Measurements from ENCODE around the gene MTUS2.
A peak's percentile ranks its signal among the peaks of the same experiment; 100 is the strongest.
"Not testable (repeated sequence)": the region's sequence is repeated elsewhere in the genome, so short reads cannot be mapped to it uniquely, and the experiment has no call there.

Gene MTUS2

GRCh38 chr13:29339386-29340272 is 519.5 kb downstream of the MTUS2 start:
- no peak for DNase-seq

DNA sequence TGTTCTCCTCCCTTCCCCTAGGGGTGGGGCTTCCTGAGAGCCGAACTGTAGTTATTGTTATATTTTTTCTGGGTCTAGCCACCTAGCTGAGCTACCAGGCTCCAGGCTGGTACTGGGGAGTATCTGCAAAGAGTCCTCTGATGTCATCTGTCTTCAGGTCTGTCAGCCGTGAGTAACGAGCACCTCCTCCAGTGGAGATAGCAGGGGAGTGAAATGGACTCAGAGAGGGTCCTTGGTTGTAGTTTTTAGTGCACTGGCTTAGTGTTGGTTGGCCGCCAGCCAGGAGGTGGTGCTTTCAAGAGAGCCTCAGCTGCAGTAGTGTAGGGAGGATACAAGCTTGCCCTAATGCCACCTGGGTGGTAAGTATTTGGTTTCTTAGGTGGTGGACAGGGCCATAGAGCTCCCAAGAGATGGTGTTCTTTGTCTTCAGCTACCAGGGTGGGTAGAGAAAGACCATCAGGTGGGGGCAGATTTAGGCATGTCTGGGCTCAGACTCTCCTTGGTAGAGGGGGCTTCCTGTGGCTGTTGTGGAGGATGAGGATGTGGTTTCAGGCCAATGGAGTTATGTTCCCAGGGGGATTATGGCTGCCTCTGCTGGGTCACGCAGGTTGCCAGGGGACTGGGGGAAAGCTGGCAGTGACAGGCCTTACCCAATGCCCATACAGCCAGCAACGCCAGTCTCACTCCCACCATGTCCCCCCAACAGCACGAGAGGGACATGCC is 525.9 kb downstream of the MTUS2 start:
- DNase-seq: not testable (repeated sequence)

DNA sequence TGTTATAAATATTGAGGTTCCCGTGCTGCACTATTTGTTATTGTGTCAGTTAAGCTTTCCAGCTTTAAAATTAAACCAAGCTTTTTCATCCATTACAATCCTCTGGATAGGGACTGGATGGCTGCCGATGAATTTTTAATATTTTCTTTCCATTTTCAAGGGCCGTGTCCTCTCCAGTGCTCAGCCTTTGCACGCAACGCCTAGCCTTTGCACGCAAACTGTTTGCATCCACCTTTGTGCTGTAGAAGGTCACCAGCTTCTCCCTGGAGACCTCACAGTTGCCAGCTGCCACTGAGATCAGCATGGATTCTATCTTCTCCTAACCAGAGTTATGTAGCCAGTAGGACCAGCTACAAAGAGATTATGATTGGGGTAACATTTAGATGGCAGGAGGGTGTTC is 534.9 kb downstream of the MTUS2 start:
- no peak for DNase-seq

DNA sequence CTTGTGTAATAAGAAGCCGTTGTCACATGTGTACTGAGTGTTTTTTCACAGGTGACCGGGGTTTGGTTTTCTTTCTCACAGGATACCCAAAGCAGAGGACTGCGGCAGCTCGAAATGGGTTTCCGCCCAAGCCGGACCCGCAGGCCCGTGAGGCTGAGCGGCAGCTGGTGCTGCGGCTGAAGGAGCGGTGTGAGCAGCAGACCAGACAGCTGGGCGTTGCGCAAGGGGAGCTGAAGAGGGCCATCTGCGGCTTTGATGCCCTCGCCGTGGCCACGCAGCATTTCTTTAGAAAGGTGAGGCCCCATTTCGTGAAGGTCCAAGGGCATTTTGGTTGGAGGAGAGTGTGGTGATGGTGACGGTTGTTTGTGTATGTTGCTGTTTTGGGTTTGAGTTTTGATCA is 539.0 kb downstream of the MTUS2 start:
- no peak for DNase-seq

DNA sequence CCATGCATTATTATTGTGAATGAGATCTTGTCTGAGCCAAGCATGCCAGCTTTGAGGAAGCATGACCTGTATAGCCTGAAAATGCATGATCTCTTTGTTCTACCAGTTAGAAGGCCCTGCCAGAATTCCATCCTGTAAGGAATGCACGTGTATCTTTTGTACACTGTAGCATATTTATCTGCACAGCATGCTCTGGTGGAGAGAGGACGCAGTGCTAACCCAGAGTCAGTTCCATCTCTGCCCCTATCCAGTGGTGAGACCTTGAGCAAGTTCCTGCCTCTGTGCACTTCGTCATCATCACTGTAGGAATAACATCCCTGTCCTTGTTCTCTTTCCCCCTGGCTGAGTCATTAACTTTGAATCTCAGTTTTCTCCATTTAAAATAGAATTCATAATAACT is 541.6 kb downstream of the MTUS2 start:
- DNase-seq: no peak

GRCh38 chr13:29362849-29363604 is 542.9 kb downstream of the MTUS2 start:
- peak in 1 of 2 experiments; percentile 3 for DNase-seq

DNA sequence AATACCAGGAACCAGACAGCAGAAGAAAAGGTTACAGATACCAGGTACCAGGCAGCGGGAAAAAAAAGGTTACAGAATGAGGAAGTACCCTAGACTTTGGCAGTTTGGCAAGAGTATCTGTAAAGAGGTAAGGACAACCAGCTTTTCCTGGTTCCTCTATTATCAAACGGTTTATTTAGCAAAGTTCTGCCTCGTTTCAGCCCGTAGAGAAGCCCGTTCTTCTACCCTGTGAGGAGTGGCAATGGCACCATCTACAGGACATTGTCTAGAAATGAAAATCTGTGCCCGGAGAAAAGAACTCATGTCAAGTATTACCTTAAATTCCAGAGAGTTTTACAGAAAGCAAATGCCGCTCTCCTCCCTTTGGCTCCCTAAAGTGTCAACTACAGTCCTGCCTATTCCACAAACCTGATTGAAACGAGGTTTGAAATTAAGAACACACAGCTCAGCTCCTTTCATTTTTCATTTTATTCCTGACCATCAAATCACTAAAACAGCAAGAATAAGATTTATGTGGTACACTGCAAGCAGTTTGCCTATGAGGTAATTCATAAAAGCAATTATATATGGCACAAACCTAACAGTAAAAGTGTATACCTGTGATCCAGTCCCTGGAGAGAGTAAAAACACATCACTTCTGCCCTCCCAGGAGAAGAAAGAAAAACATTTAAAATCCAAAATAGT is 549.1 kb downstream of the MTUS2 start:
- no peak for DNase-seq

DNA sequence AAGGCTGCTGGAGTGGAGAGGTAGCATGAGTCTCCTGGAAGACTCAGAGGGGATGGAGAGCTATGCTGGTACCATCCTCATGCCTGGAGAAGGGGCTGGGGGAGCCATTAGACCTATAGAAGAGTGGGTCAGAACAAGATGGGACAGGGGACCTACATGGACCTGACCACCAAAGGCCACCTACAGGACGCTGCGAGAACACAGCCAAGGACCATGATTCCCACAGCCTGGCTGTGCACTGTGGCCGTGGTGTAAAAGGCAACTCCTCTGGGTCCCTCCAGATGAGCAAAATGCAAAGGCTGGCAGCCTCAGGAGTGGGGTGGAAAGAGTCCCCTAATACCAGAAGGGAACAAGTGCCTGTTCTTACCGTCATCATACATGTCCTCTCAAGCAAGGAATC is 559.1 kb downstream of the MTUS2 start:
- no peak for DNase-seq

DNA sequence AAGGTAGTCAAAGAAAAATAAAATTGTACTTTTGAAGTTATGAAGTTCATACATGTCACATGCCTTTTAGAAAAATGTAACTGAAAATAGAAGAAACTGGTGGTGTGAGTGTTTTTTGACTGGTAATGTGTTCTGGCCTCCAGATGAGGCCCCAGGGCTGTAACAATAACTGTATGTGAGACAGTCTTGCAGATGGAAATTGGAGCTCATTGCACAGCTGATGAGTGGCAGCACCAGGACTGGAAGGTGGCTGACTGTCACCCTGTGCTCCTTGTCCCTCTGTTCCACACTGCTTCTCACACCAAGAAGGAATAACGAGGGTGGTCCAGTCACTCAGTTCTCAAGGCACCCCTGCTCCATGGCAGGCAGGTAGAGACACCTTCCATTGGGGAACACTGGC is 559.7 kb downstream of the MTUS2 start:
- DNase-seq: no peak

DNA sequence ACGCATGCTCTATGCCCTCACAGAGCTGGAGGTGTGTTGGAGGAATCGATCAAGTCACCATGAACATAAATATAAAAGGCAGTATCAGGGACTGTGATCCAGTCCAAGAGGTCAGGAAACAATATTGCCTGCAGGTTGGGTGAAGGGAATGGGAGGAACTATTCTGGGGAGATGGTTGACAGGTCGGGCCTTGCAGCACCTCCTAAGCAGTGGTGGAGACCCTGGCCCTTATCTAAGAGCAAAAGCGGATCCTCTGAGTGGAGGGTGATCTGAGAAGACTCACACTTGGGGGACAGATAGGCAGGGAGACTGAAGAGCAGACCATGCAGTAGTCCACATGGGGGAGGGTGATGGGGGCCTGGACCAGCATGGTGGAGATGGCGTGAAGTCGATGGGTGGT is 561.9 kb downstream of the MTUS2 start:
- no peak for DNase-seq

DNA sequence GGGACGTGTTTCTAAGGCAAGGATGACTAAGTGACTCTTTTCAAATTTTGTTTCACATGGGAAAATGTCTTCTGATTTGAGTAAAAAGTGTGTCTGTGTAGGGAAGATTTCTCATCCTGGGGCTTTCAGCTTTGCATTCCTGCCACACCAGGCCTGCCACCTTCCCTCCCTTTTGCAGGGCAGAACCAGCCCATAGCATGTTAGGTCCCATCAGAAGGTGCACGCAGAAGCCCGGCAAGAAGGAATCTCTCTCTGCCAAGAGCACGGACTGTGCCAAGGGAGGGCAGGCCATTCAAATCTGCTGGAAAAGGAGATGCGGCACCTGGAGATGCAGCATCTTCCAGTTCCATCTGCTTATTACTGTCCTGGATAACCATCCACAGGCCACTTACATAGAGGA is 563.3 kb downstream of the MTUS2 start:
- DNase-seq: no peak

DNA sequence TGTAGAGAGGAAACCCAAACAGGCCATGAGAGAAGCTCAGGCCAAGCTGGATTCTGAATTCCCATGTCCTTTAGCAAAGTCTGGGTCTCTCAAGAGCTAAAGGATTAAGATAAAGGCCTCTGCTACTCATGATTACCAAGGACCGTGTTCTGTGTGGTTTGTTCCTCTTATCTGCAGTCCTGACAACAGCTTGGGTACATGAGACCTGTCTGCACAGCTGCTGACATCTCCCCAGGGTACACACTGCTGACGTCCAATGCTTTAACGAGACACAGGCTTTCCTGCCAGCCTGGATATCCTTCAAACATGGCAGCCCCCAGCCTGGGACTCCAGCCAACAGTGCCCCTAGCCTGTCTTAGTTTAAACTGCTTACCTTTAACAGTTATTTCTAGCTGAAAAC is 564.3 kb downstream of the MTUS2 start:
- DNase-seq: no peak

GRCh38 chr13:29384871-29385270 is 564.7 kb downstream of the MTUS2 start:
- DNase-seq: no peak

DNA sequence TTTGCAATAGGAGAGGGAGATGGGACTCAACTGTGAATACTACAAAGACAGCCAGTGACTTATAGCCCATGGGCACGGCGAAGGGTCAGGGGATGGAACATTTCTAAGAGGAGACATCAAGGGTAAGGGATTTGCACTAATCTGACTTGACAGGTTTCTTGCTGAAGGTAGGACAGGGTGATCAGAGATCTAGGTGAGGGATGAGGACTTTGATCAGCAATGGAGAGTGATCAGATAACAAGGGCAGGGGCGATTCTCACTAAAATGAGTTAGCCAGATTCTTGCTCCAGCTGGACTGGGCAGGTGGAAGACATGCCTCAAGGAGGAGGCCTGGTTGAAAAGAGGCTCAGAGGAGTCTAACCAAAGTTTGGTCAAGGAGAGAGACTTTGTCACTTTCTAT is 566.1 kb downstream of the MTUS2 start:
- no peak for DNase-seq

DNA sequence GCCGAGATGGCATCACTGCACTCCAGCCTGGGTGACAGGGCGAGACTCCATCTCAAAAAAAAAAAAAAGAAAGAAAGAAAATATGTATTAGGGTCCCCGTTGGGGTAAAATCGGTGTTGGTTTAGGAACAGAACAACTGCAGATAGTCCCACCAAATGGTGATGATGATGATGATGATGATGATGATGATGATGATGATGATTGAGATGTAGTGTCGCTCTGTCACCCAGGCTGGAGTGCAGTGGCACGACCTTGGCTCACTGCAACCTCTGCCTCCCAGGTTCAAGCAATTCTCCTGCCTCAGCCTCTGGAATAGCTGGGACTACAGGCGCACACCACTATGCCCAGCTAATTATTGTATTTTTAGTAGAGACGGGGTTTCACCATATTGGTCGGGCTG is 570.5 kb downstream of the MTUS2 start:
- DNase-seq: not testable (repeated sequence)

GRCh38 chr13:29396446-29396845 is 576.3 kb downstream of the MTUS2 start:
- no peak for DNase-seq

- no peak for DNase-seq
Measured at GRCh38 chr13:29397265-29397664, 577.1 kb downstream of the MTUS2 start.

DNA sequence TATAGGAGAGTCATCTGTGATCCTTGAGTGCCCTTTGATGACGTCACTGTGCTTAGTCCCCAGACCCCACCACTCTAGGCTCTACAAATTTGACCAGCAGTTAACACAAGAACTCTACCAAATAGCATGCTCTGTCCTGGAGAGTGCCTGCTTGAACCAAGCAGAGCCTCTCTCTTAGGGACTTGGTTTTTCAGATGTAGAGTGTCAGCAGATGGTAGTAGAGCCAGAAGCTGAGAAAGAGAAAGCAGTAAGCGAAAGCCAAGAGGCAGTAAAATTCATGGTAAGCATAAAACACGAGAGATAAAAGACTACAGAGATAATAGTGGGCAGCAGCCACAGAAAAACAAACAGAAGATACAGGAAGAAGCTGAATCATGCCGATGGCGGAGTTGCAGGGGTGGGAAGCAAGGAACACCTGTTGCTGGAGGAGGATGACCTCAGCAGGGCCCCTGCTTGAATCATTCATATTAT is 582.1 kb downstream of the MTUS2 start:
- no peak for DNase-seq

DNA sequence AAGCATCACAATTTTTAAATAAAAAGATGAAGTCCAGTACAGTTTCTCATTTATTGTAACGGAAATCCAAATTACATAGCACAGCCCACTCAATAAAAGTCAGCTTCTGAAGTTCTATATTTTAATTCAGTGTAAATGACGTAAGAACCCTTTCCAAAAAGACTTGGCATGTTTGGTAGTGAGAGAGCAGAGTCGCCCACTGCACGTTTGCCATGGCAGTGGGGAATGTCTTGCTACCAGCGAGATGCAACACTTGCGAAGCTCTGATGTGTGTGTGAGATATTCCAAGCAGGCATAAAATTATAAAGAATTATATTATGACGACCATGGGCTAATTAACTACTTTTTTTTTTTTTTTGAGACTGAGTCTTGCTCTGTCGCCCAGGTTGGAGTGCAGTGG is 585.3 kb downstream of the MTUS2 start:
- DNase-seq: no peak

DNA sequence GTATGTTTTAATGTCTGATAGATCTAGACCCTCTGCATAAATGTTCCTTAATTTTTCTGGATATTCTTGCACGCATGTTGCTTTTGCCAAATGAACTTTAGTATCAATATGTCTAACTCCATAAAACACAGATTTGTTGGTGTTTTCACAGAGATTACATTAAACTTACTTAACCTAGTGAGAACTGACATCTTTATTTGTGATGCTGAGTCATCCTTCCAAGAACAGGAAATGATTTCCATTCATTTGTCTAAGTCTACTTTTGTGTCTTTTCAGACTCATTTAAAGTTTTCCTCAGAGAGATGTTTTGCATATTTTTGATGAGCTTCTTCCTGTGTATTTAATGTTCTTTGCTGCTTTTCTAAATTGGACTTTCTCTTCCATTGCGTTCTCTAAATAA is 591.3 kb downstream of the MTUS2 start:
- no peak for DNase-seq

- DNase-seq: no peak
Measured at GRCh38 chr13:29418026-29418425, 597.9 kb downstream of the MTUS2 start.

GRCh38 chr13:29421118-29421517 is 601.0 kb downstream of the MTUS2 start:
- DNase-seq: no peak

- no peak for DNase-seq
Measured at GRCh38 chr13:29422015-29422414, 601.9 kb downstream of the MTUS2 start.
